ENCODE results near the gene ARHGEF3.

Gene ARHGEF3

GRCh38 chr3:56783644-56784447 lies 17.9 kb downstream of the ARHGEF3 start:
- peak overlapping the region; percentile 54 for H3K4me2 ChIP-seq (ENCODE audit: low read length)
- no peaks in the 10 kb centered on the region for H4K20me1 ChIP-seq (ENCODE audit: control insufficient read depth, insufficient read depth, low read depth, low read length)
- 0 out of 2 replicates have a peak, but pooled peaks cover 2% of the 10 kb centered on the region for H3F3A ChIP-seq (ENCODE audit: control insufficient read depth, insufficient read depth)
- peak overlapping the region; percentile 54 for H3K27ac ChIP-seq (ENCODE audit: low read depth, low read length)
- no peaks in the 10 kb centered on the region for H3K9me3 ChIP-seq (ENCODE audit: control insufficient read depth, insufficient read depth, low read length)
- H3K27me3 ChIP-seq (ENCODE audit: control insufficient read depth, low read length), result no peaks in the 10 kb centered on the region
- no peaks in the 10 kb centered on the region for H3K79me2 ChIP-seq (ENCODE audit: control insufficient read depth, low read length)
- H3K4me3 ChIP-seq (ENCODE audit: low read length), result peak overlapping the region; percentile 28
- no peaks in the 10 kb centered on the region for H3K9me2 ChIP-seq (replicated peaks; ENCODE audit: control insufficient read depth, low read length)
- peaks cover 26% of the 10 kb centered on the region for H3K4me1 ChIP-seq (ENCODE audit: control insufficient read depth, low read length)
- no peak for TF ChIP-seq EZH2phosphoT487 (IDR thresholded peaks at IDR 0.05; ENCODE audit: borderline replicate concordance, low read length)
- TF ChIP-seq, protein P1, sequence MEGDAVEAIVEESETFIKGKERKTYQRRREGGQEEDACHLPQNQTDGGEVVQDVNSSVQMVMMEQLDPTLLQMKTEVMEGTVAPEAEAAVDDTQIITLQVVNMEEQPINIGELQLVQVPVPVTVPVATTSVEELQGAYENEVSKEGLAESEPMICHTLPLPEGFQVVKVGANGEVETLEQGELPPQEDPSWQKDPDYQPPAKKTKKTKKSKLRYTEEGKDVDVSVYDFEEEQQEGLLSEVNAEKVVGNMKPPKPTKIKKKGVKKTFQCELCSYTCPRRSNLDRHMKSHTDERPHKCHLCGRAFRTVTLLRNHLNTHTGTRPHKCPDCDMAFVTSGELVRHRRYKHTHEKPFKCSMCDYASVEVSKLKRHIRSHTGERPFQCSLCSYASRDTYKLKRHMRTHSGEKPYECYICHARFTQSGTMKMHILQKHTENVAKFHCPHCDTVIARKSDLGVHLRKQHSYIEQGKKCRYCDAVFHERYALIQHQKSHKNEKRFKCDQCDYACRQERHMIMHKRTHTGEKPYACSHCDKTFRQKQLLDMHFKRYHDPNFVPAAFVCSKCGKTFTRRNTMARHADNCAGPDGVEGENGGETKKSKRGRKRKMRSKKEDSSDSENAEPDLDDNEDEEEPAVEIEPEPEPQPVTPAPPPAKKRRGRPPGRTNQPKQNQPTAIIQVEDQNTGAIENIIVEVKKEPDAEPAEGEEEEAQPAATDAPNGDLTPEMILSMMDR (IDR thresholded peaks at IDR 0.05; ENCODE audit: low read depth, low read length, poor library complexity, severe bottlenecking), result no peak
- no peaks in the 10 kb centered on the region for H3K36me3 ChIP-seq (ENCODE audit: control insufficient read depth, low read length)

DNA sequence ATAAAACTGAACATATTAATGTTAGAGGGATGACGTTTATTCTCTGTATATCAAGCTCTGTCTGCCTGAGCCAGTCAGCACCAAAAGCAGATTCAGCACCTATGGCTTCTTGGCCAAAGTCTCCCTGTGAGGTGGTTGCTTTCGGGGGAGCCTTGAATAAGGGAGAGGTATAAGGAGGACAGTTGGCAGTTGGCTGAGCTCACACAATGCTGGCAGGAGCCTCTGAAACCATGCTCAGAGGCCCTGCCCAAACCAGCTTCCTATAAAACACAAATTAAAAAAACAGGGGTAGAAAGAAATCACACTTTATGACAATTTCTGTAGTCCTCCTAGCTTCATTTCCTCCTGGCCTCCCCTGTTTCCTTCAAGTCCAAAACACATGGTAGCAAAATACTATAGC lies 18.8 kb downstream of the ARHGEF3 start:
- Histone ChIP-seq H3K4me1 (ENCODE audit: control insufficient read depth, low read length) (peaks cover 34% of the 10 kb centered on the region), H3K36me3 (ENCODE audit: control insufficient read depth, low read length) (no peaks in the 10 kb centered on the region), H3K4me2 (ENCODE audit: low read length) (no peak overlapping the region), H3K9me2 (replicated peaks; ENCODE audit: control insufficient read depth, low read length) (no peaks in the 10 kb centered on the region), H4K20me1 (ENCODE audit: control insufficient read depth, insufficient read depth, low read depth, low read length) (no peaks in the 10 kb centered on the region), H3K27ac (ENCODE audit: low read depth, low read length) (peak overlapping the region; percentile 54), H3K27me3 (ENCODE audit: control insufficient read depth, low read length) (no peaks in the 10 kb centered on the region), H3F3A (ENCODE audit: control insufficient read depth, insufficient read depth) (0 out of 2 replicates have a peak, but pooled peaks cover 2% of the 10 kb centered on the region), H3K79me2 (ENCODE audit: control insufficient read depth, low read length) (no peaks in the 10 kb centered on the region), H3K4me3 (ENCODE audit: low read length) (no peak overlapping the region), H3K9me3 (ENCODE audit: control insufficient read depth, insufficient read depth, low read length) (no peaks in the 10 kb centered on the region)
- no peak for TF ChIP-seq EZH2phosphoT487 (IDR thresholded peaks at IDR 0.05; ENCODE audit: borderline replicate concordance, low read length)
- TF ChIP-seq, protein P1 (IDR thresholded peaks at IDR 0.05; ENCODE audit: low read depth, low read length, poor library complexity, severe bottlenecking), result no peak

GRCh38 chr3:56782215-56782614 lies 19.5 kb downstream of the ARHGEF3 start:
- no peaks in the 10 kb centered on the region for H3K36me3 ChIP-seq (ENCODE audit: control insufficient read depth, low read length)
- H3K4me2 ChIP-seq (ENCODE audit: low read length), result no peak overlapping the region
- H3K27me3 ChIP-seq (ENCODE audit: control insufficient read depth, low read length), result no peaks in the 10 kb centered on the region
- no peak overlapping the region for H3K27ac ChIP-seq (ENCODE audit: low read depth, low read length)
- H3K9me2 ChIP-seq (replicated peaks; ENCODE audit: control insufficient read depth, low read length), result no peaks in the 10 kb centered on the region
- no peak overlapping the region for H3K4me3 ChIP-seq (ENCODE audit: low read length)
- H3K4me1 ChIP-seq (ENCODE audit: control insufficient read depth, low read length), result peaks cover 36% of the 10 kb centered on the region
- 0 out of 2 replicates have a peak, but pooled peaks cover 2% of the 10 kb centered on the region for H3F3A ChIP-seq (ENCODE audit: control insufficient read depth, insufficient read depth)
- TF ChIP-seq, protein P1 (IDR thresholded peaks at IDR 0.05; ENCODE audit: low read depth, low read length, poor library complexity, severe bottlenecking), result no peak
- no peak for TF ChIP-seq EZH2phosphoT487 (IDR thresholded peaks at IDR 0.05; ENCODE audit: borderline replicate concordance, low read length)
- no peaks in the 10 kb centered on the region for H3K9me3 ChIP-seq (ENCODE audit: control insufficient read depth, insufficient read depth, low read length)
- no peaks in the 10 kb centered on the region for H4K20me1 ChIP-seq (ENCODE audit: control insufficient read depth, insufficient read depth, low read depth, low read length)
- H3K79me2 ChIP-seq (ENCODE audit: control insufficient read depth, low read length), result no peaks in the 10 kb centered on the region
